ENCODE data around the gene CEACAM20.

GRCh38 chr19:44512326-44513298 is 16.9 kb downstream of the CEACAM20 start:
- TF ChIP-seq POLR2A (IDR thresholded peaks at IDR 0.05) (no peak), CTCF (IDR thresholded peaks at IDR 0.05) (peak in 6 of 12 donors; percentile 8 to 44 (median 28))

Measured in heart left ventricle (tissue), 13 donors.